GM18502 (cell line): Measurements from ENCODE around the gene RCOR2.
"Not testable (repeated sequence)": the region's sequence is repeated elsewhere in the genome, so short reads cannot be mapped to it uniquely, and the experiment has no call there.

Experiments
- ATAC-seq: cut with Tn5 transposase; IDR thresholded peaks from one replicate; pipeline ENCODE4 v1.9.1; 2021; ENCODE audit warnings: mild to moderate bottlenecking; ENCODE audit not compliant: unreplicated experiment, poor library complexity

Gene RCOR2

DNA sequence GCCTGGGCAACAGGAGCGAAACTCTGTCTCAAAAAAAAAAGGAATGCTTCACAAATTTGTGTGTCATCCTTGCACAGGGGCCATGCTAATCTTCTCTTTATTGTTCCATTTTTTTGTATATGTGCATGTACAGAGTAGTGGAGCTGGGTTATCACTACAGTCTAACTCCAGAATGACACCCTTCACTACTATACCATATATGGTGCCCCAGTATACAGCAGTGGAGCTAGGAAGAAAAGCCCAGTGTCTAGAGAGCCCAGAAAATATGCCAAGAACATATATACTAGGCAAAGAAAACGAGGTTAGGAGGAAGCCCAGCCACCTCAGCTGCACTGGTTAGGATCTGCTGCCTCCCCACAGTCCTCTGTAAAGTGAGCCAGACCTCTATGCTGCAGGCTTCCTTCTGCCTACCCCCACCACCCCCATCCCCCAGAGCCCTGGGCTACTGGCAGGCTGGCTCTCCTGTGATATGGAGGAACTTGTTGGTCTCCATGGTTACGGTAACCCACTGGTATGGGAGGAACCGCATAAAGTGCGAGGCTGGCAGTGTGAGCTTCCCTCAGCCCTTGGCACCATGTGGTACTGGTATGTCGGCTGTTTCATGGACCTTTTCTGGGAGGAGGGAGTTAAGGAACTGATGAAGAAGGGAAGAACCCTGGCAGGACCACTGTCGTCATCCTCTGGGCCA lies 34.3 kb downstream of the RCOR2 start:
- no peak for ATAC-seq

DNA sequence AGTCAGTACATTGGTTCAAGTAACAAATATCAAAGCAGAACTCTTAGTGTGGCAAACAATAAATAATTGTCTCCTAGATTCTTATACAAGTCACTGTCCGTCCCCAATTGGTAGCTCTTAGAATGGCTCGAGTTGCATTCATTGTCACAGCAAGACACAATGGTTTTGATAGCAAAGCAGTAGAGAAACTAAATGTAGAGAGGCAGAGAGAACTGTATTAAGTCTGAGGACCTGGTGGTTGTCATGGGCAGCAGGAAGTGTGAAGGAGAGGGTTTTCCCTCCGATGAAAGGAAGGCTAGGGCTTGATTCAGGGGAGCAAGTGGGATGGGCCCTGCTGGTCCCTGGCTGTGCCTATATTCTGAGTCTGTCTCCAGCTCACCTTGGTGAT lies 36.6 kb downstream of the RCOR2 start:
- no peak for ATAC-seq

DNA sequence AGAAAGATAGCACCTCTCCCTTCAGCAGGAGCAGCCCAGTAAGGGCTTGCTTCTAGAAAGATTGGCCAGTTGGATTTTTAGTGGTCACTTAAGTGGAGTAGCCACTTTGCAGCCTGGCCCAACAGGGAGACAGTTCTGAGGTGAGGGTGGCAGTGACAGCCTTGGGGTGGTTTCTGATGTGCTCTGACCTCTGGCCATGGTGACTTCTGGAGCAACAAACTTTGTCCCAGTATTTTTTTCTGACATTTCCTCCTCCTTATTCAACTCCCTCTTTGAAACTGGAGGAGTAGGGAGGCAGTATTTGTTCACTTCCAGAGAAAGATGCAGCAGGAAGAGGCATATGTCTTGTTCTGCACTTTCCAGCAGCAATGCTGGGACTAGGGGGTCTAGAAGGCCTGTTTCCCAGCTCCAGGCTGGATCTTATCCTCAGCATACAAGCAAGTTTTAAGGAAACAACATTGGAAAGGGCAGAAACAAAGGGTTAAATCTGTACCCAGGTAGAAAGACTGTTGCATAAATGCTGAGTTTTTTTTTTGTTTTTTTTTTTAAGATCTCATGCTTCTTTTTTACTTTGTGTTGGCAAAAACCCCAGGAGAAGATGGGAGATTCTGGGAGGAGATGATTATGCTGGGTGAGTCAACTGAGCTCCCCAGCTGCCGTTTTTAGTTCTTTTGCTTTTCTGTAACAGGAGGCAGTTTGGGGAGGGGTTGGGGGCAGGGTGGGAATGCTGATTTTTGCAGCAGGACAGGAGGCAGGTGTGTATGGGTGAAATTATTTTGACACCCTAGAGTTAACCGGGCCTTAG lies 37.2 kb downstream of the RCOR2 start:
- no peak for ATAC-seq

DNA sequence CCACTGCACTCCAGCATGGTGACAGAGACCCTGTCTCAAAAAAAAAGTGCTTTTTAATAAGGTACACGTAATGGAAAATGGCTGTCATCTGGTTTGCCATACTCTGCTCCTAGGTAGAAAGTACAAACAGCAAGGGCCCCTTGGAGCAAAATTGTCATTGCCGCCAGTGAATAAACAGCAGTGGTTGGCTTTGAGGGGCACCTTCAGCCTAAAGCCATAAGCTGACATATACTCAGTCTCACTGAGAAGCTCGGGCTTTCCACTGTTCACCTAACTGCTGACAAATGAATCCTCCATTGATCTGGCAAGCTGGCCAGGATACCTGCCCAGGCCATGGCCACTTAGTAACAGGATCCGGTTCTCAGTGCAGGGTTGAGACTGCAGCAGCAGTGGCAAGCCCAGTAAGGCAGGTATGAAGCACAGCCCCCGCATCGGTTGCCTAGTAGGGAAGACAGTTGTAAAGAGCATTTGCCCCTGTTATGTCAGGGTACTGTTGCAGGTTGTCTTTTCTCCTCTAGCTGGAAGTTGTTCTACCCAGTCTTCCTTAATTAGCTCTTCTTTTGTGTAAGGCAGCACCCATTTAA lies 39.2 kb downstream of the RCOR2 start:
- ATAC-seq = no peak

DNA sequence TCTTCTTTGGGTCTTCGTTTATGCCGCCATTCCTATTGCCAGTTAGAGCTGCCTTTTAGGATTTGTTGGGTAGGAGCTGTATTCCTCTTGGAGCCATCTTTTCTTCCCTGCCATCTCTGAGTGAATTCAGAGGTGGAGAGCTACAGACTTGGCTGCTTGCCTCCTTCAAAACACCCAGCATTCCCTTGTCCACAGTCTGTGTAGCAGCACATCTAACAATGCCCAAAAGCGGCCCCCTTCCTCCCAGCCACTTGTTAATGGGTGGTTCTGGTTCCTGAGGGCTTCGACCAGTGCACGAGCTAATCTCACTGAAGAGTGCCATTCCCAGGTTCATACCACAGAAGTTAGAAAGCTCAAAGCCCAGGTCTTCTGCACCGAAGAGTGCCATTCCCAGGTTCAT lies 40.3 kb downstream of the RCOR2 start:
- no peak for ATAC-seq

DNA sequence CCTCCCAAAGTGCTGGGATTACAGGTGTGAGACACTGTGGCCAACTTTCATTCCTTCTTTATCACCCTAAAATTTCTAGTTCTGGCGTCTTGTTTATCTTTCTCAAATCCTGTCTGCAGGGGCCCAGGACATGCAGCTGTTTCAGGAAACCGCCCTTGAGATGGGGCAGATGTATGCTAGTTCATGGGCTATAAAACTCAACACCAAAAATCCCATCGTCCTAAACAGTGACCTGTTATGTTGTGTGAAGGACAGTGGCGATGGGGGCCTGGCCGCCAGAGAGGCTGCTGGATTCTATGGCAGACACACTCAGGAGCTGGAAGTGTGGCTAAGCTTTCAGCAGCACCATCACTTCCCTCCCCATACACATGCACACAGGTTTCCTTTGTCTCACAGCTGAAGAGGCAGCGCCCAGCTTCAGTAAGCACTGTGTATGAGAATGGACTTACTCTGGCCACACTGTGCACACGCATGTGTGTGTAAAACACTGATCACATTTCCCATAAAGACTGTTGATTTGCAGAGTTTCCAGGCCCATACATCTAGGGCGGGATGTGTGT lies 41.4 kb downstream of the RCOR2 start:
- ATAC-seq = no peak

DNA sequence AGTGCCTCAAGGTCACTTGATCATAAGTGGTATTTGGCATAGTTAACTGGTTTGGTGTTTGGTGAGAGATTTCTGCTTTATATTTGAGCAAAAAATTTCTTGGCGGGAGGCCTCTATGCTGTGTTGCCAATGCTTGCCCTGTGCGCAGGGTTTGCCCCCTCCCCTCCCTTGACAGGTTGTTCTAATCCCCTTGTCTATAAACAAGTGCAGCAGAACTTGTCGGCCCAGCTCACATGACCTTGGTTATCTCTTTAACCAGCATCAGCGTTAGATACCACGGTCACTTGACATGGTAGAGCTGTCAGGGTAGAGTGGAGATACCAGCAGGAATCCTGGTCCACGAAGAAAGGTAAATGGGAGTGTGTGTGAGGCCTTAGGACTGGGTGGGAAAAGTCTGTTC lies 42.5 kb downstream of the RCOR2 start:
- no peak for ATAC-seq

DNA sequence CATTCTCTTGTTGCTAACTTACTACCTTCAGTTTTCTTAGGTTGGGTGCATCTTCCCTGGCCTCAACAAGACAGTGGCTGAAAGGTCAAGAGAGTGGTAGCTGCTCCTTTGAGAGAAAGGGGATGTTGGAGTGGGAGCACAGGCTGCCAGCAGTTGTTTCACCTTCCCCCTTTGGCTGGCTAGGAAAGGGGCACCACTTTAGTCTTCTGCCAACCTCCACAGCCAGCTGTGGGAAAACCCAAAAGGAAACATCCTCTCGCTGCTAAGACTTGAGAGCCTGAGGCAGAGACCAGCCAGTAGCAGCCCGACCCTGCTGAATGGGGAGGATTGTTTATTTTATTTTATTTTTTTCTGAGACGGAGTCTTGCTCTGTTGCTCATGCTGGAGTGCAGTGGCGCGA lies 43.7 kb downstream of the RCOR2 start:
- ATAC-seq = no peak

DNA sequence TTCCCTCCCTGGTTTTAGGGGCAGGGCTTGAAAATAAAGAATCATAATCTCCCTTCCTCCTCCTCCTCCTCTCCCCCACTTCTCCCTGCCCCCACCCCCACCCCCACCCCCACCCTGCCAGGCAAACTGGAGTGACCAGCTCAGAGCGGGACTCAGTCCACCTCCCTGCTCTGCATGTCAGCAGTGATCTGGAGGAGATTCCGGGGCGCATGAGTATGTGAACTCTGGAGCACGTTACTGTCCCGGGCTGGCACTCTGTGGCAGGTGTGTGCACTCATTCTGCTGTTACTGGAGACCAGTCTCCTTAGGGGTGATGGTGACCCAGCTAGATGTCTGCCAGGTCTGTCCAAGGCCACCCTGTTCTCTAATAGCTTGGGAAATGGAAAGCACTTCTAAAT lies 44.2 kb downstream of the RCOR2 start:
- no peak for ATAC-seq

DNA sequence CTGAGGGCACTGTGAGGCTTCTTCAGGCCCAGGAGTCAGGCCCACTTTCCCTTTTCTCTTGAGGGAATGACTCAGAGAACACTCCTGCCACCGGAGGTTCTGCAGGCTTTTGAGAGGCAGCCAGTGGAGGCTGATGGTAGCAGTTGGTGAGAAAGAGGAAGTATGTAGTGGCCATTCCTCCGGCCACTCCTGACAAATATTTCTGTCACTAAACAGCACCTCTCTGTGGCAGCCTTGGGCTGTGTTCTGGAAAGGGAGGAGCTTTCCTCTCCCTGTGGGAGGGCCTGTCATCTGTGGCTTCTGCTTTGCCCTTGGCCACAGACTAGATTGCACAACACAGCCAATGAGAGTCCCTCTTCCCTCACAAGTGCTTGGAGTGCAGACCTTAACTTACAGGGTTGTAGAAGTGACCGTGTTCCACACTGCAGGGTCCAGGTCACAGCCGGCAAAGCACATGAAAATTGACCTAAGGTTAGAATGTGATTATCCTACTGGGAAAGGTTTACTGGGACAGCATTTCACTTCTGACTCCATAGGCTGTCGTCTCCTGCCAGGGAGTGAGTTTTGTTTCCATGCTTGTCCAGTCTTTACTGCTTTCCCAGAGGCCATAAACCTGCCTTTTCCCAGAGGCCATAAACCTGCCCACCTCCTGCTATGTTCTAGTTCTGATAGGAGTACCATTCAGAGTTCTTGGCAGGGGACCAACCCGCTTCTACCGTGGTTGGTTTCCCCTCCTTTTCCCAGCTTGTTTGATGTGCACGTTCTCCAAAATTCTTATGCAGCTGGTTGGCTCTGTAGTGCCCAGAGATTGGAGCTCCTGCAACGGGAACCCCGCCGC lies 44.8 kb downstream of the RCOR2 start:
- peak; percentile 93 for ATAC-seq

DNA sequence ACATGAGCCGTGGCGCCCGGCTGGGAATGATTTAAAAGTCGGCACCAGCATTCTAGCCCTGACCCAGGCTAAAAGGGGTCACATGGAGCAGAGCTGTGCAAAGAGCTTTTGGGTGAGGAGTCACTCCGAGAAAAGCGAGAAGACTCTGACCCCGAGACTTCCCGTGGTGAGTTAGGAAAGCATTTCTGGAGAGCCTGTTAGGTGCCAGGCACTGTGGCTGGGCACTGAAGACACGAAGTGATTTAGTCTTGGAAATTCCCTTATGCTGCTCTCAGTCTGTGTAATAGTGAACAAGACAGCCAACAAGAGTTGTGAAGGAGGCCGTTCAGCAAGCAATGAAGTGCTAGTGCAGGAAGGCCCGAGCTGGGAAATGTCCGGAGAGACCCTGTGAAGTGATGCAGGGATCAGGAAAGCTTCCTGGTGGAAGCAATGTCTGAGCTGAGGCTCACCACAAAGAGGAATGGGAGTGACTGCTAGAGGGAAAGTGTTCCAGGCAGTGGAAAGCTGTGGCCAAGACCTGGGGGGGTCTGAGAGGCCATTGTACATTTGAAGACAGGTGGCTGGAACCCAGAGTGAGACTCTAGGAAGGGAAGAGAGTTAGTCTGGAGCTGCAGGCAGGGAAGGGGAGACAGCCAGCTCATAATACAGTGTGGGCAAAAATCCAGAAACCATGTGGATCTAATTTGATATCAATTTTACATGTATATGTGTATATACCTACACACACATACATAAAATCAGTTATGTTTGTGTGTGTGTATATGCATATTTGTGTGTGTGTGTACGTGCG lies 46.4 kb downstream of the RCOR2 start:
- ATAC-seq = no peak

DNA sequence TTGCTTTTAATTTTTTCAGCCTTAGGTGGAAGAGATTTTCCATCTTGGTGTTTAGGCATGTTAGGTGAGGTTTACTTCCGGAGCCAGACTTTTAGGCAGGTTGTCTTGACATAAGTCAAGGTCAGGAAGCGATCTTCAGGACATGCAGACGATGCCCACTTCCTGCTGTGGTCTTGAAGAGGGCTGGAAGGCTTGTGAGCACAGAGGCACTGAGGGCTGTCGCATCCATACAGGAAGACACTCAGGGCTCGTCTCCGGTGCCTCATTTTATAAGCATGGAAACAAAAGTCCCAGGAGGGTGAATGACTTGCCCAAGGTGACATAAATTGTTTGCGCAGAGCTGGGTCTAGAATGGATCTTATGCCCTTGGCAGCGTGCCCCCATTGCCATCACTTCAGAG lies 47.3 kb downstream of the RCOR2 start:
- ATAC-seq = no peak

DNA sequence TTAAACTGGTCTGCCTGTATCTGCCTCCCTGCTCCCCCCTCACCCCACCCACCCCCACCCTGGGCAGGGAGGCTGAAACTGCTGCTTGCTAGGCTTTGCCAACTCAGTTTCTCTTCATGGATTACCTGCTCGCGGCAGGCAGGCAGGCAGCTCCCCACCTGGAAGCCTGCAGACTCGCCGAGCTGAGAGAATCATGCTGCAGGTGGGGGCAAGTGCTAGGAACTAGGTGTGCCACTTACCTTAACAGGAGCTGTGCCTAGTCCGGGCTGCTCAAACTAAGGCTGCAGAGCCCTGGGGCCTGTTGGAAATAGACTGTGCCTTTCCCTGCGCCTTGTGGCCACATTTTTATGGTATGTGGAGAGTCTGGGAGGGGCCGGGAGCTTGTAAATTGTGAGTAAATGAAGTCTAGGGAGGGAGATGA lies 47.8 kb downstream of the RCOR2 start:
- no peak for ATAC-seq

DNA sequence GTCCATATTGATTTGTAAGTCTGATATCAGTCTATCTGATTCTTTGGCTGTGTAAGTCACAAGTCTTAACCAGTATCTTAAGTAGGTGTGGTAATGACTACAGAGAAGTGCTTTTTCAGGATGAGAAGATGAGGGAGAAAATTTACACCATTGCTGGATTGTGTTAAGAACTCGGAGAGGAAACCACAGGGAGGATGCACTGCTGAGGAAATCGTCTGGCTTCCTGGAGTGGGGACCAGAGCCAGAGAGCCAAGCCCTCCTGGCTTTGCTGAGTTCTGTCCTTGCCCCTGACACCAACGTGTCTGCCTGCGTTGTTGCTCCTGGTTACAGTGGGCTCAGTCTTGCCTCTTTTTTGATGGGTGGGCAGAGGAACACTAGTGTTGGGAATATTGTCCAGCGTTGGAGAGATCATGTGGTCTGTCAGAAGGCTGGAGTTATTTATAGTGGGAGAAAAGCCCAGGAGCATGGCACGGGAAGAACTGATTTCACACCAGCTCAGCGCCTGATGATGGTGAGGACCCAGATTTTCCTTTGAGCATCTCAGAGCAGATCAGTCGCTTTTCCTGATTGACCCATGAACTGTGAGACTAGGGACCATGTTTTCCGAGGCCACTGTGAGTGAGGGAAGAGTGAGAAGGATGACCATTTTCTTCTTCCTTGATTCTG lies 48.4 kb downstream of the RCOR2 start:
- no peak for ATAC-seq

DNA sequence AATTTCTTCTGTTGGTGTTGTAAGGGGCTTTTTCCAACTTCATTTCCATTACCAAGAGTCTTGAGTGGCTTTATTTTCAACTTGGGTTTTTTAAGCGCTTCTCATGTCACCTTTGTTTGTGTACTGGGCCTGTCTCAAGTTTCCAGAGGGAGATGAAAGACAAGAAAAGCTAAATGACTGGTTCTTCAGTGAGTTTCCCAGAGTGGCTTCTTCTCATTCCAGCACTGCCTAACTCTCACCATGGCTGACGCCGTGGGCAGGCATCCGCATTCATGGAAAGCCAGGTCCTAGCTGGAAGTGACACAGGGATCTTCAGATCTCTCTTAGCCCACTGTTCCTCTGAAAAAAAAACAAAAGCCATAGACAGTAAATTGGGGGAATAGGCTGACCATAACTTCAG lies 49.5 kb downstream of the RCOR2 start:
- ATAC-seq = no peak

DNA sequence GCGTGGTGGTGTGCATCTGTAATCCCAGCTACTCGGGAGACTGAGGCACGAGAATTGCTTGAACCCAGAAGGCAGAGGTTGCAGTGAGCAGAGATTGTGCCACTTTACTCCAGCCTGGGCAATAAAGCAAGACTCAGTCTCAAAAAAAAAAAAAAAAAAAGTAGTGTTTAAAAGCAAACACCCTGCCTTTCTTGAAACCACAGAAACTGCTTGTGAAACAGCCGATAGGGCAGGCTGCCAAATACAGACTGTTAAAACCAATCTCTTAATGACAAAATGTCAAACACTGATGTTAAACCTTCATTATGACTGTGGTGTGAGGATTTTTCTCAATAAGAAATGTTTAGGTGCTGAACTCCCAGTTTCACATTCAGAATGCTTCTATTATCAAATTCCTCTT lies 50.8 kb downstream of the RCOR2 start:
- peak; percentile 65 for ATAC-seq

DNA sequence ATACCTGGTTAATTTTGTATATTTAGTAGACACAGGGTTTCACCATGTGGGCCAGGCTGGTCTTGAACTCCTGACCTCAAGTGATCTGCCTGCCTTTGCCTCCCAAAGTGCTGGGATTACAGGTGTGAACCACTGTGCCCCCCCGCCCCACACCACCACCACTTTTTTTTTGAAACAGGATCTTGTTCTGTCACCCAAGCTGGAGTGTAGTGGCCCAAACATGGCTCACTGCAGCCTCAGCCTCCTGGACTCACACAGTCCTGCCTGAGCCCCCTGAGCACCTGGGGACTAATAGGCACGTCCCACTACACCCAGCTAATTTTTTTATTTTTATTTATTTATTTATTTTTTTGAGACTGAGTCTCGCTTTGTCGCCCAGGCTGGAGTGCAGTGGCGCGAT lies 53.3 kb downstream of the RCOR2 start:
- not testable (repeated sequence) for ATAC-seq

DNA sequence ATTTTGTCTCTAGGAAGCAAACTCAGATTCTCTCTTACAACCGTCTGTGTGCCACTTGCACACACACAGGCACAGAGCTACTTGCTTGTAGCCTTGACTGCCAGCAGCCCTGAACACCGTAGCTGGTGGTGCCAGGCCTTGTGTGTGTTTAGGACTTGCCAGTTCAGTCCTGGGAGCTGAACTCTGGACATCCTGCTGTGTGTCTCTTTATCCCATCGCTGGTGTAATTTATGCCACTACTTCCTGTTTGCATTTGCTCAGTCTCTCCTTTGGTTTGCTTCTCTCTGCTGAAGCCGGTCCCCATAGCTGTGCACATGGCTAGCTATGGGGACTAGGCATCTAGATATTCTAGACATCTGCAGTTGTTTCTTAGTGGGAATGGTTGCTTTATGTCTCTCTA lies 54.0 kb downstream of the RCOR2 start:
- no peak for ATAC-seq
